Glutamatergic neuron (in vitro differentiated cells): Measurements from ENCODE around the gene GALNT2. TPM values are rescaled to one million over a fixed set of nuclear protein-coding genes. Genes with fewer than 3 reads are reported as not detected.
A peak's percentile ranks its signal among the peaks of the same experiment; 100 is the strongest.

Experiments used
- DNase-seq: peaks from one replicate; pipeline ENCODE4 v3.0.0; 2022
- H3K27ac Mint-ChIP-seq: one replicate; pipeline ENCODE4 v1.8.0; 2020; ENCODE audit warnings: mild to moderate bottlenecking, mixed read lengths, inconsistent platforms; ENCODE audit not compliant: unreplicated experiment
- H3K27me3 Mint-ChIP-seq: one replicate; pipeline ENCODE4 v1.8.0; 2020; ENCODE audit warnings: mild to moderate bottlenecking, moderate library complexity, mixed read lengths, inconsistent platforms; ENCODE audit not compliant: unreplicated experiment
- H3K36me3 Mint-ChIP-seq: one replicate; pipeline ENCODE4 v1.8.0; 2020; ENCODE audit warnings: mild to moderate bottlenecking, mixed read lengths, inconsistent platforms; ENCODE audit not compliant: unreplicated experiment
- H3K4me1 Mint-ChIP-seq: one replicate; pipeline ENCODE4 v1.8.0; 2020; ENCODE audit warnings: mild to moderate bottlenecking, low read depth, mixed read lengths, inconsistent platforms; ENCODE audit not compliant: unreplicated experiment
- H3K4me3 Mint-ChIP-seq: one replicate; pipeline ENCODE4 v1.8.0; 2020; ENCODE audit warnings: mild to moderate bottlenecking, mixed read lengths, inconsistent platforms; ENCODE audit not compliant: unreplicated experiment
- H3K9me3 Mint-ChIP-seq: one replicate; pipeline ENCODE4 v1.8.0; 2020; ENCODE audit warnings: mild to moderate bottlenecking, moderate library complexity, mixed read lengths, inconsistent platforms; ENCODE audit not compliant: unreplicated experiment
- CTCF ChIP-seq: fragments of 200-600 bp; sonication (generic); IDR thresholded peaks from one replicate; pipeline ENCODE4 v1.5.0; 2021; ENCODE audit not compliant: partially characterized antibody, unreplicated experiment
- total RNA-seq: library from RNA; stranded (reverse); fragmentation: NEBNext Ultra II Directional; extraction: Animal tissue kit (Norgen Biotek cat#: 25700); gene quantifications from one replicate; pipeline ENCODE4 v1.2.1, GENCODE V29; 2021; ENCODE audit not compliant: unreplicated experiment

Gene GALNT2
- total RNA-seq, 1 donor from 2014 or later = 35.2 TPM

- no peak for DNase-seq
- H3K27me3 Mint-ChIP-seq = peaks cover 9% of the 10 kb centered on the region
- no peaks in the 10 kb centered on the region for H3K36me3 Mint-ChIP-seq
- peaks cover 9% of the 10 kb centered on the region for H3K9me3 Mint-ChIP-seq
- H3K4me3 Mint-ChIP-seq = peak overlapping the region; percentile 4
- H3K4me1 Mint-ChIP-seq = peaks cover 49% of the 10 kb centered on the region
- no peak overlapping the region for H3K27ac Mint-ChIP-seq
- TF ChIP-seq CTCF = no peak
Observed at GRCh38 chr1:230145953-230146476, 79.0 kb downstream of the GALNT2 start.

- Mint-ChIP-seq H3K4me1 (peaks cover 44% of the 10 kb centered on the region), H3K4me3 (no peak overlapping the region)
- TF ChIP-seq CTCF = no peak
Observed at GRCh38 chr1:230146709-230147108, 79.7 kb downstream of the GALNT2 start.

GRCh38 chr1:230147253-230148125 is 80.5 kb downstream of the GALNT2 start:
- H3K9me3 Mint-ChIP-seq = peaks cover 9% of the 10 kb centered on the region
- H3K27ac Mint-ChIP-seq = no peak overlapping the region
- peaks cover 11% of the 10 kb centered on the region for H3K27me3 Mint-ChIP-seq
- H3K4me1 Mint-ChIP-seq = peaks cover 42% of the 10 kb centered on the region
- TF ChIP-seq CTCF = no peak
- no peaks in the 10 kb centered on the region for H3K36me3 Mint-ChIP-seq
- no peak overlapping the region for H3K4me3 Mint-ChIP-seq
- no peak for DNase-seq

More at GRCh38 chr1:230146709-230147108, 79.7 kb downstream of the GALNT2 start:
- Mint-ChIP-seq H3K9me3 (peaks cover 9% of the 10 kb centered on the region), H3K27me3 (peaks cover 11% of the 10 kb centered on the region), H3K36me3 (no peaks in the 10 kb centered on the region), H3K27ac (no peak overlapping the region)
- DNase-seq = no peak

GRCh38 chr1:230148126-230148652 is 81.2 kb downstream of the GALNT2 start:
- peaks cover 35% of the 10 kb centered on the region for H3K4me1 Mint-ChIP-seq
- H3K27me3 Mint-ChIP-seq = peaks cover 11% of the 10 kb centered on the region
- DNase-seq = no peak
- H3K9me3 Mint-ChIP-seq = peaks cover 9% of the 10 kb centered on the region
- TF ChIP-seq CTCF = no peak
- no peaks in the 10 kb centered on the region for H3K36me3 Mint-ChIP-seq
- H3K4me3 Mint-ChIP-seq = no peak overlapping the region
- H3K27ac Mint-ChIP-seq = no peak overlapping the region
